ENCODE data around the gene CAP2.
A peak's percentile ranks its signal among the peaks of the same experiment; 100 is the strongest.

Gene CAP2

GRCh38 chr6:17588011-17588410, 194.6 kb downstream of the CAP2 start:
- DNase-seq = no peak

DNA sequence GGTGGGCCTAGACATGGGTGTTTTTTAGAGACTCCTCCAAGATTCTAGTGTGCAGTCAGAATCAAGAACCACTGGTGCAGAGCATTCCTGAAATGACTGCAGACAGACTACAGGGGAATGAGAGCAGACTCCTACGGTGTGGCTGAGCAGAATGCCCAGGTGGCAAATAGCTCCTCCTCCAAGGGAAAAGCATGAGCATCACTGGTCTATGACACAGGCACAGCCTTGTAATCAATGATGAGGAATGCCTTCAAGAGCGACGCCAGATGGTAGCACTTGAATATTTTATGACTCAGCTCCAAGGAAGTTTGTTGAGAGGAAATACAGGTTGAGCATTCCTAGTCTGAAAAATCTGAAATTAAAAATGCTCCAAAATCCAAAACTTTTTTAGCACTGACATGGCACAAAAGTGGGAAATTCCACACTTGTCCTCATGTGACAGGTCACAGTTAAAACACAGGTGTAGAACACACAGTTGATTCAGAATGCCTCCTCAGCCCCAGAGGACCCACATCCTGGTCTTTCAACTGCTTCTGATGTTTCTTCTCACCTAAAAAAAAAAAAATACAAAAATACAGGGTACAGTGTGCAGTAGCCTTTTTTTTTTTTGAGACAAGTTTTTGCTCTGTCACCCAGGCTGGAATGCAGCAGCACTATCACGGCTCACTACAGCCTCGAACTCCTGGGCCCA, 196.2 kb downstream of the CAP2 start:
- DNase-seq = peak; percentile 72

DNA sequence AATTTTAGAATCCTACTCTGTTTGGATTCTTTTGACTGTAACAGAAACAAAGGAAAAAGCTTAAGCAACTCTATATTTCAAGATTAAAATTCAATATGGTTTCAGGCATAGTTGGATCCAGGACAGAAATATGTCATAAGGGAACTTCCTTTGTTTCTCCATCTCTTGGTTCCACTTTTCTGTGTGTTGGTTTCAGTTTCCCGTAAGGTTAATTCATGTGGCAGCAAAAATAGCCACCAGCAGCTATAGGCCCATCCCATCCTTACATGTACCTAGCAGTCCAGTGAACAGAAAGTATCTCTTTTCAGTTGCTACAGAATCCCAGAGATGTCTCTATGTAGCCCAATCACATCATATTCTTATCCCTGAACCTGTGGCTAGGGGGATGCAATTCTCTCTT, 197.9 kb downstream of the CAP2 start:
- no peak for DNase-seq

DNA sequence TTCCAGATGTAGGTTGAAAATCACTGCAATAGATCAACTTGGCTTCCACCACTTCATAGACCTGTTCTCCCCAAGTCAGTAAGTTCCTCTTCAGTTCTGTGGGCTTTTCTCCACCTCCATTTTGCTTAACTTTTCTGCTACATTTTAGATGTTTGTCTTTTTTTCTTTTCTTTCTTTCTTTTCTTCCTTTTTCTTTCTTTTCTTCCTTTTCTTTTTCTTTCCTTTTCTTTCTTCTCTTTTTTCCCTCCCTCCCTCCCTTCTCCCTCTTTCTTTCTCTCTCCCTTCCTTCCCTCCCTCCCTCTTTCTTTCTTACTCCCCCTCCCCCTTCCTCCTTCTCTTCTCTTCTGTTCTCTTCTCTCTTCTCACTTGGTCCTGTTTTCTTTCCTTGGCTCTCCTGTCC, 199.9 kb downstream of the CAP2 start:
- DNase-seq = no peak

GRCh38 chr6:17596085-17596484, 202.7 kb downstream of the CAP2 start:
- no peak for DNase-seq

DNA sequence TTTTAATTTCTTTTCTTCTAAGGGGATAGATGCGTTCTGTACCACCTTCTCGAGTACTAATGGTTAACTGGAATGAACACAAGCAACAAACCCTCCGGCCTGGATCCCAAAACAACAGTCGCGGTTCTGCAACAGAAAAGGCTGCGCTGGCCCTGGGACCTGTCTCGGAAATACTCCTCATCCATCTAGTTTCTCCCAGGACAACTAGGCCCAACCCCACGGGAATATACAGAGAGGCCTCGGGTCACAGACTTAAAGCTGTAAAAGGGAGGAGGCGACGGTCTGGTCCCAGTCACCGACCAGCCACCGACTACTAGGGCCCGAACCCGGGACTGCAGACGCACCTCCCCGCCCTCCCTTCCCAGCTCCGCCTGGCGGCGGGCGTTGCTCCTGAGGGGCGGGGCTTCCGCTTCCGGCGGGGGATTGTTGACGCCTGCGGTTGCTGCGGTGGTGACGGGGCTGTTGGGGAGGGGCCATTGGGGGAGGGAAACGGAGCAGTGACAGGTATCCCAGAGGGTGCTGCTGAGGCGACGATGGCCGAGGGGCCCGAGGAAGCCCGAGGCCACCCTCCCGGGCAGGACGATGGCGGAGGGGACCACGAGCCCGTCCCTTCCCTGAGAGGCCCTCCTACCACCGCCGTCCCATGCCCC, 206.6 kb downstream of the CAP2 start, which contains the start of gene FAM8A1:
FAM8A1 (plus strand) TSS at position 426 of the 650 bp plus-strand sequence; CDS start at position 534, 108 bp downstream.
- peak; percentile 92 for DNase-seq

GRCh38 chr6:17600527-17601385, 207.4 kb downstream of the CAP2 start:
- DNase-seq = peak; percentile 10

GRCh38 chr6:17601386-17601703, 207.9 kb downstream of the CAP2 start:
- no peak for DNase-seq

DNA sequence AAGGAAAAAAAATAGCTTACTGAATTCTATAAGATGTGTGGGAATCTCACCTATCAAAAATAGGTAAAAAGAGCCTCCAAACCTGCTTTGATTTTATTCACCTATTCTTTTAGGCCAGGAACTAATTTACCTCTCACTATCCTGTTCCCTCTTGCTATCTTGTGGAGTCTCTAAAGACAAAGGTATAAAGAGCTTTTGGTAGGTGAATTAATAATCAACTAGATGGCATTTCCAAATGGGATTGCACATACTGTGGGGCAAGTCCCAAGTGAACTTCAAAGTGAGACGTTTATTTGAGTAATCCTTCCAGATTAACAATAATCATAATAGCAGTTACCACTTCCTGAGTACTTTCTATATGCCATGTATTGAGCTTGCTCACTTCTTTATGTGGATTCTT, 209.5 kb downstream of the CAP2 start:
- DNase-seq = no peak

DNA sequence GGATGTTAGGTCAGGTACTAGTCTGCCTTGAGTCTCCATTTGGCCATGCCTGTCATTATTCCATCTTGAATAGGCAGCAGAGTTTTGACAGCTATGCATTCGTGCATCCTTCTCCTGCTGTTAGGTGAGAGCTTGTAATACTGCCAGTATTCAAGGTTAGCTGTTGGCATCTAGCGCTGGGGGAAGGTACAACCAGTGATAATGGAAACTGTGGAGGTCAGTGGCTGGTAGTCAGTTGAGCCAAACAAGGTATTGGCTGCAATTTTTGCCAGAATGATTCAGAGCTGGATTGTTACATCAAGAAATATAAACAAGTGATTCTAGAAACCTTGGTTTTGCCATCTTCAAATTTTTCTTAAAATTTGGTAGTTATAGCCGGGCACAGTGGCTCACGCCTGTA, 213.2 kb downstream of the CAP2 start:
- DNase-seq = no peak
